ENCODE data around the gene KIF26B. TPM values are rescaled to one million over a fixed set of nuclear protein-coding genes. Genes with fewer than 3 reads are reported as not detected.

Gene KIF26B
- total RNA-seq, 3 donors from 2014 or later = 0.14 to 3.2 (median 0.39) TPM

GRCh38 chr1:245412306-245412705 is 257.5 kb downstream of the KIF26B start:
- no peak for ATAC-seq
- Histone ChIP-seq H3K9me3 (no peaks in the 10 kb centered on the region), H3K4me3 (no peak overlapping the region), H3K36me3 (ENCODE audit: low read depth) (no peaks in the 10 kb centered on the region), H3K4me1 (ENCODE audit: low read depth) (no peaks in the 10 kb centered on the region)
- intact Hi-C loops (cut with DNase I, micrococcal nuclease) = no loop called here
- DNase-seq = no peak
- TF ChIP-seq CTCF (IDR thresholded peaks at IDR 0.05) = no peak

- no peak for DNase-seq
- Histone ChIP-seq H3K4me1 (ENCODE audit: low read depth) (no peaks in the 10 kb centered on the region), H3K9me3 (no peaks in the 10 kb centered on the region), H3K4me3 (no peak overlapping the region), H3K36me3 (ENCODE audit: low read depth) (no peaks in the 10 kb centered on the region)
- intact Hi-C loops (cut with DNase I, micrococcal nuclease) = no loop called here
- no peak for ATAC-seq
- TF ChIP-seq CTCF (IDR thresholded peaks at IDR 0.05) = no peak
Measured at GRCh38 chr1:245416781-245417180, 262.0 kb downstream of the KIF26B start.

GRCh38 chr1:245418077-245418476 is 263.3 kb downstream of the KIF26B start:
- Histone ChIP-seq H3K36me3 (ENCODE audit: low read depth) (no peaks in the 10 kb centered on the region), H3K4me3 (no peak overlapping the region), H3K4me1 (ENCODE audit: low read depth) (no peaks in the 10 kb centered on the region), H3K9me3 (no peaks in the 10 kb centered on the region)
- intact Hi-C loops (cut with DNase I, micrococcal nuclease) = no loop called here
- TF ChIP-seq CTCF (IDR thresholded peaks at IDR 0.05) = no peak
- DNase-seq = no peak
- no peak for ATAC-seq

GRCh38 chr1:245419461-245419978 is 264.7 kb downstream of the KIF26B start:
- ATAC-seq (no peak), DNase-seq (no peak)
- H3K36me3 ChIP-seq (ENCODE audit: low read depth) = no peaks in the 10 kb centered on the region
- intact Hi-C loops (cut with DNase I, micrococcal nuclease) = no loop called here
- no peak for TF ChIP-seq CTCF (IDR thresholded peaks at IDR 0.05)
- no peaks in the 10 kb centered on the region for H3K9me3 ChIP-seq
- H3K4me3 ChIP-seq = no peak overlapping the region
- no peaks in the 10 kb centered on the region for H3K4me1 ChIP-seq (ENCODE audit: low read depth)

GRCh38 chr1:245419989-245420388 is 265.2 kb downstream of the KIF26B start:
- TF ChIP-seq CTCF (IDR thresholded peaks at IDR 0.05) = no peak
- intact Hi-C loops (cut with DNase I, micrococcal nuclease) = no loop called here
- no peaks in the 10 kb centered on the region for H3K4me1 ChIP-seq (ENCODE audit: low read depth)
- ATAC-seq = no peak
- H3K4me3 ChIP-seq = no peak overlapping the region
- H3K36me3 ChIP-seq (ENCODE audit: low read depth) = no peaks in the 10 kb centered on the region
- H3K9me3 ChIP-seq = no peaks in the 10 kb centered on the region
- DNase-seq = no peak

GRCh38 chr1:245420926-245421325 is 266.1 kb downstream of the KIF26B start:
- Histone ChIP-seq H3K9me3 (no peaks in the 10 kb centered on the region), H3K4me1 (ENCODE audit: low read depth) (no peaks in the 10 kb centered on the region), H3K36me3 (ENCODE audit: low read depth) (no peaks in the 10 kb centered on the region), H3K4me3 (no peak overlapping the region)
- ATAC-seq = no peak
- intact Hi-C loops (cut with DNase I, micrococcal nuclease) = no loop called here
- DNase-seq = no peak
- no peak for TF ChIP-seq CTCF (IDR thresholded peaks at IDR 0.05)
